GM19025 (cell line): Measurements from ENCODE around the gene SH2B3.
"Not testable (repeated sequence)": the region's sequence is repeated elsewhere in the genome, so short reads cannot be mapped to it uniquely, and the experiment has no call there.

Source experiments
- ATAC-seq: cut with Tn5 transposase; IDR thresholded peaks from one replicate; pipeline ENCODE4 v1.9.1; 2021; ENCODE audit warnings: mild to moderate bottlenecking, low read depth, moderate library complexity; ENCODE audit not compliant: unreplicated experiment

Gene SH2B3

GRCh38 chr12:111405859-111406473 lies at the start of gene SH2B3:
TSS of gene SH2B3 (plus strand) at chr12:111405923. CDS start at chr12:111418146, 12,223 bp downstream.
- peak; percentile 16 for ATAC-seq

DNA sequence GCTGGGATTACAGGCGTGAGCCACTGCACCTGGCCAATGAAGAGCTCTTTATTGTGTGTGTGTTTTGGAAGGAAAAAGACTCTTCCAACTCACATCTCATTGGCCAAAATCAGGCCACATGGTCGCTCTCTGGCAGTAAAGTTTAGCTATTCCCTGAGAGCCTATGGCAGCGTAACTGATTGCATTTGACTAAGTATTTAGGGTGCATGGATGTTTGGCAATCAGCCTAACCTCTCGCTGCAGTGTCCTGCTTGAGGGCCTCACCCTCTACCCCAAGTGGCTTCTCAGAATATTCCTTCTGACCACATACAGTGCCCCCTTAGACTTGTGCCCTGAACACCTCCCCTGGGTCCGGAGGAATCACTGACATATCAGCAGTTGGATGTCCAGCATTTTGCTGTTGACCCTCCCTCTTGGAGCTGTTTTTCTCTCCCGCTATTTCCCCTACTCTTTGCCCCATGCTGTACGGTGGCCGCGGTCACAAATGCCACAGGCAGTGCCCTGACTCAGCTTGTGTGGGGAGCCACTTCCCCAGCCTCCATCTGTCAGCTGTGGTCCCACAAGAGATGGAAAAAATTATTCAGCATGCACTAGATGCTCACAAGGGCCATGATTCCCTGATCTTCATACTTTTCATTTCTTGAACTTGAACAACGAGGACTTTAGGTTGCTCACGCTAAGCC lies 46.4 kb upstream of the SH2B3 start:
- ATAC-seq, result no peak

DNA sequence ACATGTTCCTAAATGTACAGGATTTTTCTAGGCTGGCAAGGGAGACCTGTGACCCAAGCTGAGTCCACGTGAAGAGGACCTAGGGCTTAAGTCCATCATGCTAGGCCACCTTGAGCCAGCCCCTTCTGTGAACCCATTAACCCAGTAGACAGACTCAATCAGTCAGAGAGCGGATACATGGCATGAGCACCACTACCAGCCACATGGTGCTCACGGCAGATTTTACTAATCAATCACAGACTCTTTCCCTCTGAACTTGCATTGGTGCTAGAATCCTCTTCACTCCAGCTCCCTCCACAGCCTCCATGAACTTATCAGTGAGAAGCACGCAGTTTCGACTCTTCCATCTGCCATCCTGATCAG lies 45.8 kb upstream of the SH2B3 start:
- ATAC-seq, result no peak

GRCh38 chr12:111360325-111360930 lies 45.3 kb upstream of the SH2B3 start:
- no peak for ATAC-seq

DNA sequence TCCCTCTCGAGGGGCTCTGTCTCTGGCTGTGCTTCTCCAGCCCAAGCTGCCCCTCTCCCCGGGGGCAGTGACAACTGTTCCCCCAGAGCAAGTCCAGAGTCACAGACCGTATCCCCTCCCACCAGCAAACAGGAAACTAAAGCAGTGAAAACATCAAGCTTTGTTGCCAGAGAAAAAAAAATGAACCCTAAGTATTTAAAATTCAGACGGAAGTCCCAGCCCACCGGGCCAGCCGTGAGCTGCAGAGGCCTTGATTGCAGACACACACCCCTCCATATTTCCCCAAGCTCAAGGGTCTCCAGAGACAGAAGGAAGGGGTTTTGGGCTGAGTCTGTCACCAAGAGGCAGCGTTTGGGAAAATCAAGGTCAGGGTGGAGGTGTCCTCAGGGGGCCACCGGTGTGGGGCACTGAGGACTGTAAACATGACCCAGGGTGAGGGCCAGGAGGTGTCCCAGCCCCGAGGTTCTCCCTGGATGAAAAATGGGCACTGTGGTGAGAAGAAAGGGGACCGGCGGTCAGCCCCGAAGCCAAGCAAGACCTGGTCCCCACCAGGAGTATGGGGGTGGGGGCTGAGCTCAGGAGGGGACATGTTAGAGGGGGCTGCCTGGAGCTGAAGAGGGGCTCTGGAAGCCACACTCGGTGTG lies 44.5 kb upstream of the SH2B3 start:
- ATAC-seq, result no peak

- no peak for ATAC-seq
Measured at GRCh38 chr12:111361717-111362576, 43.8 kb upstream of the SH2B3 start.

DNA sequence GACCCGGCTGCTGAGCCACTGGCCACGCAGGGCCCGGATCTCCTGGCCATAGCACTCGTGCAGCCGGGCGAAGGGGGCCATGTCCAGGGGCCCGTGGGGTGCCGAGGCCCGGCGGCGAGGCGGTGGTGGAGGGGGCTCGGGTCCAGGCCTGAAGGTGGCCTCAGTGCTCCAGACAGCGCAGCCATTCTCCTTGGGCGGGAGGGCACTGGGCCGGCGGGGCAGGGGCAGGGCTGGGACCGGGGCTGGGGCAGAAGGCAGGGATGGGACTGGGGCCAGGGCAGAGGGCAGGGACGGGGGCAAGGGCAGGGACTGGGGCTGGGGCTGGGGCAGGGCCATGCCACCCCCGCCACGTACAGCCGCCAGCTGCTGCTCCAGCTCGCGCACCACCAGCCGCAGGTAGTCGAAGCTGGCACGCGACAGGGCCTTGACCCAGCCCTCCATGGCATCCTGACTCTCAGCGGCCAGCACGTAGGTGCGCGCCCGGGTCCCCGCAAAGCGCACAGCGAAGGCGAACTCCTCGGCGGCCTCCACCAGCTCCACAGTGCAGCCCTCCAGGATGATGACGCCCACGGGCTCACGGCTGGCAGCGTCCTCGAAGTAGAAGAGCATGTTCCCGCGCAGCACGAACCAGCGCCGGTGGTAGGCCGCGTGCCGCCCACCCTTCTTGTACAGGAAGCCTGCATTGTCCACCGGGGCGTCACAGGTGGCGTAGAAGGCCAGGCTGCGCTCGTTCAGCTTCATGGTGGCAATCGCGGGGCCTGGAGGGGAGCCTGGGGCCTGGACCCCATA lies 42.8 kb upstream of the SH2B3 start:
- no peak for ATAC-seq

- no peak for ATAC-seq
Measured at GRCh38 chr12:111363578-111363977, 42.1 kb upstream of the SH2B3 start.

GRCh38 chr12:111366075-111366474 lies 39.6 kb upstream of the SH2B3 start:
- no peak for ATAC-seq

DNA sequence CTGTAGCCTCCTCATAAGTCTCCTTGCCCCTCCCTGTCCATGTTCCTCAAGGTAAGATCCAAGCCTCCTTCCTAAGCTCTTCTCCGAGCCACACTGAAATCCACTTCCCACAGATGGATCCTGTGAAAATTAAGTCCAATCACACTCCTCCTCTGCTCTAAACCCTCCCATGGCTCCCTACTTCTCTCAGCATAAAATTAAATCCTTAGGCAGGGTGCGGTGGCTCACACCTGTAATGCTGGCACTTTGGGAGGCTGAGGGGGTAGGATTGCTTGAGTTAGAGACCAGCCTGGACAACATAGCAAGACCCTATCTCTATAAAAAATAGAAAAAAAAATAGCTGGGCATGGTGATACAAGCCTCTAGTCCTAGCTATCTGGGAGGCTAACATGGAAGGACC lies 39.1 kb upstream of the SH2B3 start:
- no peak for ATAC-seq

GRCh38 chr12:111367661-111368221 lies 38.0 kb upstream of the SH2B3 start:
- no peak for ATAC-seq

DNA sequence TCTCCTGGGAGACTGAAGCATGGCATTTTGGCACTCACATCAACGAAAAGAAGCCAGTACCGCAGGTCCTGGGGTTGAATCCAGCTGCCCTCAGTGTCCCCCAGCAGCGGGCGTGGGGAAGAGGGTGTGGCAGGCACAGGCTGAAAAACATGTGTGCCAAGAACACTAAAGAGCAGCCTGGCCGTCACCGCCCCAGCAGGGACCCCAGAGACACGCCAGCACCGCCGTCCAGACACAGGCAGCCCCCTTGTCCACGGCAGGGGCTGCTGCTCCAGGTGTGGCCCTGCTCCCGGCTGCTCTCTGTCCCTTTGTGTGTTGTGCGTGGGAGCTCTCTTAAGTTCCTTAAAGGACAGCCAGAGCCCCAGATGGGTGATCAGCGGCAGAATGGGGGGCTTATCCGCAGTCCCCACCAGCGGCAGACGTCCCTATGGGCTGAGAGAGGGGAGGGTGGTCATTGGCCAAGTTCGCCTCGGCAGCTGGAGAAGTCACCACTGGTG lies 37.4 kb upstream of the SH2B3 start:
- ATAC-seq, result no peak

- peak; percentile 97 for ATAC-seq
Measured at GRCh38 chr12:111368788-111369495, 36.8 kb upstream of the SH2B3 start, which contains the start of gene PHETA1. TSS of gene PHETA1 (minus strand) at chr12:111369095. CDS start at chr12:111363427, 5,668 bp downstream.

- ATAC-seq, result no peak
Measured at GRCh38 chr12:111369496-111370220, 36.1 kb upstream of the SH2B3 start.

DNA sequence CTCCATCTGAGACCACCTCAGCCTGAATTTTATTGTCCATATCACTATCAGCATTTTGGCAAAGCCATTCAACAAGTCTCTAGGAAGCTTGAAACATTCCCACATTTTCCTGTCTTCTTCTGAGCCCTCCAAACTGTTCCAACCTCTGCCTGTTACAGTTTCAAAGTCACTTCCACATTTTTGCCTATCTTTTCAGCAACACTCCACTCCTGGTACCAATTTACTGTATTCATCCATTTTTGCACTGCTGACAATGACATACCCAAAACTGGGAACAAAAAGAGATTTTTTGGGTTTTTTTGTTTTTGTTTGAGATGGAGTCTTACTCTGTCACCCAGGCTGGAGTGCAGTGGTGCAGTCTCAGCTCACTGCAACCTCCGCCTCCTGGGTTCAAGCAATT lies 32.5 kb upstream of the SH2B3 start:
- not testable (repeated sequence) for ATAC-seq

GRCh38 chr12:111377440-111377839 lies 28.3 kb upstream of the SH2B3 start:
- ATAC-seq, result no peak

- ATAC-seq, result no peak
Measured at GRCh38 chr12:111379942-111380554, 25.7 kb upstream of the SH2B3 start.
